NCI-H446 treated with DMSO at 0.1 percent for 48 hours (cell line): ENCODE measurements around the gene CHST3.
"Not testable (repeated sequence)": the region's sequence is repeated elsewhere in the genome, so short reads cannot be mapped to it uniquely, and the experiment has no call there.

Source experiments
- DNase-seq: peaks from one replicate; lab custom pipeline; 2025; lab: John Stamatoyannopoulos, UW

The CHST3 gene

DNA sequence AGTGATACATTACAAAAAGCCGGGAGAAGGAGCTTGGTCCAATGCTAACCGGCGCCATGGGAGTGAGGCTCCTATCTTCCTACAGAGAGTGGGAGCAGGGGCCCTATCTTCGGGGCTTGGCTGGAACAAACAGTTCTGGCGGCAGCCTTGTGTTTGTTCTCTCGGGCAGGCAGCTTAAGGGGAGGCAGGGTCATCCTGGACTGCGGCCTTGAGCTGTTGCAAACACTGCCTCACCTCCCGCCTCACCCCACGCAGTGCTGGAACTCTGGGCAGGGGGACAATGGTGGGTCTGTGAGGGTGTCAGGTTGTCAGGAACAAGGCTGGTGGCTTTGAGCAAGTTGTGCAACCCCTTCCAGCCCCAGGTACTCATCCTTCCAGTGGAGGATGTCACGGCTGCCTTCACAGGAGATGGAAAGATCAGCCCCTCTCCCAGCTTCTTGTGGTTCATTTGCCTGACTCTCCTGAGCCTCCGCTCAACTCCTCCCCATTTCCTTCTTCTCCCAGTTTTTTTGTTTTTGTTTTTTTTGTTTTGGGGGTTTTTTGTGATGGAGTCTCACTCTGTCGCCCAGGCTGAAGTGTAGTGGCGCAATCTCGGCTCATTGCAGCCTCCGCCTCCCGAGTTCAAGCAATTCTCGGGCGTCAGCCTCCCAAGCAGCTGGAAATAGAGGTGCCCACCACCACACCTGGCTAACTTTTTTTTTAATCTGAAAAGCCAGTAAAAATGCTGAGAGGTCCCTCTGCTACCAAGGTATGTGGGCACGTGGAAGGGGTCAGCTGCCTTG is 66.8 kb downstream of the CHST3 start:
- no peak for DNase-seq

DNA sequence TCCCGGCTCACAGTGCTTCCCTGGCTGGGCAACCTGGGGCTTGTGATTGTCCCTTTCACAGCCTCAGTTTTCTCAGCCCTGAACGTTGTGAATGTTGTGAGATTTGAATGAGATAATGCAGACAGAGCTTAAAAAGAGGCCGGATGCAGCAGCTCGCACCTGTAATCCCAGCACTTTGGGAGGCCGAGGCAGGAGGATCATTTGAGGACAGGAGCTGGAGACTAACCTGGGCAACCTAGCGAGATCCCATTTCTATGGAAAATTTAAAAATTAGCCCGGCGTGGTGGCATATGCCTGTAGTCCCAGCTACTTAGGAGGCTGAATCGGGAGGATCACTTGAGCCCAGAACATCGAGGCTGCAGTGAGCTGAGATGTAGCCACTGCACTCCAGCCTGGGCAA is 67.5 kb downstream of the CHST3 start:
- no peak for DNase-seq

DNA sequence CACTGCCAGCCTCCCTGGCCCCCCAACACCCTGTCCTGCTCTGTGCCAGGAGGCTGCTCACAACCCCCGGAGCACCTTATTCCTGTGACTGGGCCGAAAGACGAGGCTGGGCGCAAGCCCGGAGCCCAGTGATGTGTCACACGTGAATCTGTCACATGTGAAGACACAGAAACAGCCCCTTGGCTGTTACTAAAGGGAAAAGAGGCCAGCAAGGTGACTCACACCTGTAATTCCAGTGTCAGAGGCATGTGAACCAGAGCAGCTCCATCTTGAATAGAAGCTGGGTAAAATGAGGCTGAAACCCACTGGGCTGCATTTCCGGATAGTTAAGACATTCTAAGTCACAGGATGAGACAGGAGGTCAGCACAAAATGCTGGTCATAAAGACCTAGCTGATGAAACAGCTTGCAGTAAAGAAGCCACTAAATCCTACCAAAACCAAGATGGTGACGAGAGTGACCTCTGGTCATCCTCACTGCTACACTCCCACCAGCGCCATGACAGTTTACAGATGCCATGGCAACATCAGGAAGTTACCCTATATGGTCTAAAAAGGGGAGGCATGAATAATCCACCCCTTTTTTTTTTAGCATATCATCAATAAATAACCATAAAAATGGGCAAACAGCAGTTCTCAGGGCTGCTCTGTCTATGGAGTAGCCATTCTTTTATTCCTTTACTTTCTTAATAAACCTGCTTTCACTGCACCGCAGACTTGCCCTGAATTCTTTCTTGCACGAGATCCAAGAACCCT is 68.4 kb downstream of the CHST3 start:
- not testable (repeated sequence) for DNase-seq

DNA sequence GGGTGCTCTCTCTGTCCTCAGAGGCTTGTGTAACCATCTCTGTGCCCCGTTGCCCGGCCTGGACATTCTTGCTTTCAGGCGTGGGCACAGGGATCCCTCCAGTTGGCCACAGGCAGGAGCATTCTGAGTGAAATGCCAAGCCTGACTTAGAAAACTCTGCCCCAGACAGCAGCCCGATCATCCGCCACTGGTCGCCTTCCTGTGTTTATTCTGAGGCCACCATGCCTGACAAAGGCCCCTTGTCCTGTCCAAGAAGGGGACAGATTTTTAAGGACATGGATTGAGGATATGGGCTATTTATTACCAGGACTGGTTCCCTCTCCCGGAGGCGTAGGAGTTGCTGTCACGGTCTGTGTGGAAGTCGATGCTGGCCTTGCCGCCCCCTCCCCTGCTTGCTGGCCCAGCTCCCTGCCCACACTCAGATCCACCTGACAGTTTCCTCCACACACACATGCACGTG is 69.9 kb downstream of the CHST3 start:
- DNase-seq: no peak

DNA sequence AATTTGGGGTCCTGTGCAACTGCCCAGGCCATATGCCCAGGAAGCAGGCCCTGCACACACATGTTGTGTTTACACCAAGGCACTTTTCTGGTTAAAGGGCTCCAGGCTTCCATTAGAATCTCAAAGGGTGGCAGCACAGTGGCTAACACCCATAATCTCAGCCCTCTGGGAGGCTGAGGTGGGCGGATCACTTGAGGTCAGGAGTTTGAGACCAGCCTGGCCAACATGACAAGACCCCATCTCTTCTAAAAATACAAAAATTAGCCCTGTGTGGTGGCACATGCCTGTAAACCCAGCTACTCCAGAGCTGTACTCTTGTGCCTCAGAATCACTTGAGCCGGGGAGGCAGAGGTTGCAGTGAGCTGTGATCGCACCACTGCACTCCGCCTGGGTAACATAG is 70.6 kb downstream of the CHST3 start:
- no peak for DNase-seq

DNA sequence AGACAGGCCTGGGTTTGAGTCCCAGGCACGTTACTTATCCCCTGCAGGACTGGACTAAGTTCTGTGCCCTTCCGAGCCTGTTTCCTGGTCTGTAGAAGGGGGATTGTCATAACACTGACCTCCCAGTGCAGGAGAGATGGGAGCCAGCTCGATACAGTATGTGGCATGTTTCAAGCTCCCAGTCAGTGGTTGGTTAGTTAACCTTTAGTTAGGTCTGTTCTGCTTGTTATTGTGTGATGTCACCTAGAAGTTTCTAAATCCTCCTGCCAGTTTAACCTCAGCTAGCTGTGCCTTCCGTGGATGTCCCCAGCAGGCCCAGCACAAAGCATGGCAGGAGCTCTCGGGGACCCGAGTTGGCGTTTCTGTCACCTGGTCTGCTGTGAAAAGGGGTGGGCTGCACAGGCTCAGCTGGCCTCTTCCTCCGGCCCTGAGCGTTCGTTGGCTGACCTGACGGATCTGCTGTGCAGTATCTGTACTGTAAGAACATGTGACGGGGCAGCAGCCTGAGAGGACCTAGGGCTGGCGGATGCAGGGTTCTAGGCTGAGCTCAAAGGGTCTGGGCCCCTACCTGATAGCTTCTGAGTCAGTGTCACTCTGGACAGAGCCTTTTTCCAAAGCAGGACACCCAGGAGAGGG is 71.2 kb downstream of the CHST3 start:
- no peak for DNase-seq

DNA sequence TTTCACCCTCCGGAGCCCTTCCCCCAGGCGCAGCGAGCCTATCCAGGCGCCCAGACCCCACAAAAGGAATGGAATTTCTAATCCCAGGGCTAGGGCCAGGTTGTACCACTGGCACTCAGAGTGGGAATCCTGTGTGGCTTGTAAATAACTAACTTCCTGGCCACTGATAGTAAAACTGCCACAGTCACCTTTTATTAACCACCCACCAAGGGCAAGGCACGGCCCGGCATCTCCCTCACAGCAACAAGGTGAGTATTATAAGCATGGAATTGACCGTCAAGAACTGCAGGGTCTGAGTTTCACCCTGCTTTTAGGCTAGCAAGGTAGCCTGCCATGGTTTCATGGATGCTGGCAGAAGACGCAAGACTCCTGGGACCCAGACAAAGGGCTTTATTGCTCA is 73.1 kb downstream of the CHST3 start:
- no peak for DNase-seq

DNA sequence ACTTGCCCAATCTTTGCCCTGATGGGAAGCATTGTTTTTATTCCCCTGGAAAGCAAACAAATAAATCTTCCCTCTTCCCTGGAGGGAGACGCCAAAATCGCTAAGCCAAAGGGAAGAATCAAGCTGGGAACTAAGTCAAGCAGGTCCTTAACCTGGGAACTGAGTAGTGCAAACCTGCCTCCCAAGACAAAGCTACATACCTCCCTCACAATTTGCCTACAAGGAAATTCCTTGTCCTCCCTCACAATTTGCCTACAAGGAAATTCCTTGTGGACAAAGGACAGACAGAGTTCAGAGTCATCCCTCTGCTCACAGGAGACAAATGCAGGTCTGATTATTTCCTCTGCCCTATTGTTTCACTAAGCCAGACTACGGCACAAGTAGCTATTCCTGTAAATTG is 73.6 kb downstream of the CHST3 start:
- DNase-seq: no peak

DNA sequence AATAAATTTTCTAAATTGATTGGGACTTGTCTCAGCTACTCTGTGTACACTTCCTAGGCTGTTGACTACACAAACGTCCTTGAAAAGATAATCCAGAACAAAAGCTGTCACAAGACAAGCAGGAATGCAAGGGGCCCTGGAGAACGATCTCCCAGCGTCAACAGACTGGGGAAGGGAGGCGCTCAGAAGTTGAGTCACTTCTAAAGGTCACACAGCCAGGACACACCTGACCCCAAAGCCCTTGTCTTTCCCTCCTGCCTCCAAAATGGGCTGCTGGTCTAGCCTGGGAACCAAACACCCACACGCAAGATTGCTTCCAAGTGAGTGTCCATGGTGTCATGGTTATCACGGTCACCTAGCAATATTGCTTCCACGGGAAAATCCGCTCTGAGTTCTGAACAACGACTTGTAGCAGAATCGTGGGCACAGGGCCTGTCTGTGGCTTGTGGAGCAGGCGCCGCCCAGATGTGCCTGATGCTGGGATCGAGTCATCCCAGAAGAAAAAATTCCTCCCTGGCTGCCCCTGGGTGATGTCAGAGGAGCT is 74.3 kb downstream of the CHST3 start:
- DNase-seq: no peak

DNA sequence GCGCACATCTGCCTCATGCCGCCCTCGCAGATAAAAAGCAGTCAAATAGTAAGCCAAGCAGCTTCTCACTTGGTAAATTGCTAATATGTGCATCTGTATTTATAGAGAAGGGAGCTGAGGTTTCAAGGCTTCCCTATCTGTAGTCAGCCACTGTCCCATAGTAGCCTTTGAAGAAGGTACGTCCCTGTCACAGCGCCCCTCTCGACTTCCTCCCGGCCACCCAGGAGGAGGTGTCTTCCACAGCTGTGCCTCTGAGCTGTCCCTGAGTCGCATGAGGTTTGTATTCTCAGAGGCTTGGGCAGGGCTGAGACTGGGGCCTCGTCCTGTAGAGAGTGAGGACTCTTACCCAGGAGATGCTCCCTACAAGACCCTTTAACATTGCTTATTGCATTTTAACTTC is 75.2 kb downstream of the CHST3 start:
- no peak for DNase-seq

DNA sequence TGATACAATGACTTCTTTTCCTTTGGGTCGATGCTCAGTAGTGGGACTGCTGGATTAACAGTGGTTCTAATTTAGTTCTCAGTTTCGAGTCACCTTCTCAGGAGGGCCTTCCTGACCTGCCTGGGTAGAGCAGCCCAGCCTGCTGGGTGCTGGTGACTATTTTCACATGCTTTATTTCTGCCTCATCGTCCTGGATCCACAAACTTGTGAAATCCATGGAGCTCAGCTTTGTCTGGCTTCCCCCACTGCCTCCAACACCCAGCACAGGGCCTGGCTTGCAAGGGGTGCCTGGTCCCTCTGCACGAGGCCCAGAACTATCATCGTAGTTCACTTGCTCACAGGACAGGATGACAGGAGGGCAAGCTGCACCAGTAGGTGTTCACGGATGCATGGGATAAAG is 77.3 kb downstream of the CHST3 start:
- no peak for DNase-seq

DNA sequence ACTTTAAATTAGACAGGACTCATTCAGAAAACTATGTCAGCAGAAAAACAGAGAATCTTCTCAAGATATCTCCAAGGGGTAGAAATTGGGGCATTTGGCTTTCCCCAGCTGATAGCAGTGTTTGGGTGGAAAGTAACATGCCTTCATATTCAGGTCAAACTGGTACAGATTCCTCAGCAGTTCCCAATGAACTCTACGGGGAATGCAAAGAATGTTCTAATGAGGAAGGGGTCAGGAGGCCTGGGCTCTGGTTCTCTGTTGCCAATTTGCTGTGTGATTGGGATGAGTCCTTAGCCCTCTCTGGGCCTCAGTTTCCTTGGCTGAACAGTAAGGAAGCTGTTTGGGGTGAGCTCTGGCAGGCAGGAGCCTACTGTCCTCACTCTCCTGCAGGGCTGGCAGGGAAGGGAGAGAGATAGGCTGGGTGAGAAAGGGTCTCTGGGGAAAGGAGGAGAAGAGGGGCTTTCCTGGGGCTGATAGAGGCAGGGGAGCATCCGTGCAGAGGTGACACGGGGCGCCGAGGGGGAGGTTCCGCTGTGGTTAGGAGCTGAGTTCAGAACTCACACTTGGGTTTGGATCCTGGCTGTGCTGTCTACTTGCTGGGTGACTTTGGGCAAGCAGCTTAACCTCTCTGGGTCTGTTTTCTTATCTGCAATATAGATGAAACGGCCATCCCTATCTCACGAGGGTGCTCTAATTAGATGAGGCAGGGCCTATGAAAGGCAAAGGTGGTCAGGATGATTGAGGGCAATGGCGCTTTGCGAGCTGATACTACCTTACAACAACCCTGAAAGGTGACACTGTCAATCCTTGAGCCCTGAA is 79.0 kb downstream of the CHST3 start:
- no peak for DNase-seq

DNA sequence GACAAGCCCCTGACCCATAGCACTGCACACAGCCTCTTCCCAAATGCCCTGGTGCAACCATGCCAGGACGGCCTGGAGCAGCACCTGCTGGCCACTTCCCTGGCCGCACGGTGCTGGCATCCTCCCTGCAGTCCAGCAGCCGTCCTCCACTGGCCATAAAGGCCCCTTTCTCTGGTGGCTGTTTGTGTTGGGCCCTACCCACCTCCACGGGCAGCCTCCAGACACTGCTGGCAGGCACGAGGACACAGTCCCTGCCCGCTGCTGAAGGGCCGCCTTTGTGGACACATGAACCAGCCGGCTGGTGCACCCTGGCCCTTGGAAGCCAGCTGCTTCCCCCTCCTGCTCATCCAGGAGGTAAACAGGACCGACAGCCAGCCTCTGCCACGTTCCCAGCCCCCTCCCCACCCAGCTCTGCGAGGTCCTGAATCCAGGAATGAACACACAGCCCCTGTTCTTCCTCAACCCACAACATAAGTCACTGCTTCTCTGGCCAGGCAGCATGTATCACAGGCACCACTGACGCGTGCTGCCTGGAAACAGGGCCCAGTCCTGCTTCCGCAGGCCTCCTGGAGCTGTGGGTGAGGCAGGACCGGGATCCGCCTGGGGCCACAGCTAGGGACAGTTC is 80.3 kb downstream of the CHST3 start:
- DNase-seq: no peak

DNA sequence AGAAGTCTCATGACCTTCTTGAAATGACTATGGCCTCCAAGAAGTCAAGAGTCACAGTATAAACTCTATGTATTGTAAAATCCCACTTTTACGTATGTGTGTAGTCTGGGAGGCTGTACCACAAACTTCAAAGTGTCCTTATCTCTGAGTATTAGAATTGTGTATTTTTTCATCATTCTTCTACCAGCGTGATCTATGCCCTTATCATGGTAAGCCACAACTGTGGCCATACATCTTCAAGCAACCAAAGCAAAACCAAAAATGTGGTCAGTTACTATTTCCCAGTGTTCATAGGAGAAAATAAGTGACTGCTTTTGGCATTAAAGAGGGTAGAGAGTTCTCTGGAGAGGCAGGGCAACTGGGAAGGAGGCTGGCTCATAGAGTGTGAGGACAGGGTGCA is 81.4 kb downstream of the CHST3 start:
- DNase-seq: no peak

DNA sequence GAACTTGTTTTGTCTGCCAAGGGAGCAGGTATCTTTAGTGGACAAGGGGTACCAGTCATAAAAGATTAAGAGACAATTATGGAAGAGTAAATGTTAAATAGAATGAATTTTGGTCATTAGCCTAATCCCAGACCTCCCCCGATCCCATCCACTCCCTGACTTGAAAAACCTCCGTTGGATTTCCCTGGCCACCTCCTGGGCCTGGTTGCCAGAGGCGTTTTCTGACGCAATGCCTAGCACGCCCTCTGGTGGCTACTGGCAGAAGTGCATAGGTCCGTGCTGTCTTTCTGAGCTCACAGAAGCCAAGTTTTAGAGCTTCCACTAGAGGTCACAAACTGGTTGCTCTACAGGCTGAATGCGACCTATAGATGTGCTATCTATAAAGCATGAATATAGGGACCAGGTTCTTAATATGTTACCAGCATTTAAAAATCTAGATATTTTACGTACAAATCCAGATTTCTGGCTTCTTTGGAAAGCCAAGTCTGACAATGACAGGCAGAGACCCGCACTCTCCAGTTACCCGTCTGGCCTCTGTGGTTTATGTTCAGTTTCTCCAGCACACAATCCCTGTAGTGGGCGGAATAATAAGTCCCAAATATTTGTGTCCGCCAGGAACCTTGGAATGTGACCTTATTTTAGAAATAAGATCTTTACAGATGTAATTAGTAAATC is 84.4 kb downstream of the CHST3 start:
- DNase-seq: peak; percentile 73

DNA sequence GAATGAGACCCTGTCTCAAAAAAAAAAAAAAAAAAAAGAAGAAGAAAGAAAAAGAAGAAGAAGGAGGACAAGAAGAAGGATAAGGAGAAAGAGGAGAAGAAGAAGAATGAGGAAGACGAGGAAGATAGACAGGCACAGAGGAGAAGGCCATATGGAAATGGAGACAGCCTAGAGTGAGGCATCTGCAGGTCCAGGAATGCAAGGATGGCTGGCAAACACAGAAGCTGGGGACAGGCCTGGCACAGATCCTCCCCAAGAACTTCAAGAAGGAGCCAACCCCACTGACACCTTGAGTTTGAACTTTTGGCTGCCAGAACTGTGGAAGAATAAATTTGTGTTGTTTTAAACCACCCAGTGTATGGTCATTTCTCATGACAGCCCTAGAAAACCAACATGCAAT is 85.3 kb downstream of the CHST3 start:
- DNase-seq: no peak

DNA sequence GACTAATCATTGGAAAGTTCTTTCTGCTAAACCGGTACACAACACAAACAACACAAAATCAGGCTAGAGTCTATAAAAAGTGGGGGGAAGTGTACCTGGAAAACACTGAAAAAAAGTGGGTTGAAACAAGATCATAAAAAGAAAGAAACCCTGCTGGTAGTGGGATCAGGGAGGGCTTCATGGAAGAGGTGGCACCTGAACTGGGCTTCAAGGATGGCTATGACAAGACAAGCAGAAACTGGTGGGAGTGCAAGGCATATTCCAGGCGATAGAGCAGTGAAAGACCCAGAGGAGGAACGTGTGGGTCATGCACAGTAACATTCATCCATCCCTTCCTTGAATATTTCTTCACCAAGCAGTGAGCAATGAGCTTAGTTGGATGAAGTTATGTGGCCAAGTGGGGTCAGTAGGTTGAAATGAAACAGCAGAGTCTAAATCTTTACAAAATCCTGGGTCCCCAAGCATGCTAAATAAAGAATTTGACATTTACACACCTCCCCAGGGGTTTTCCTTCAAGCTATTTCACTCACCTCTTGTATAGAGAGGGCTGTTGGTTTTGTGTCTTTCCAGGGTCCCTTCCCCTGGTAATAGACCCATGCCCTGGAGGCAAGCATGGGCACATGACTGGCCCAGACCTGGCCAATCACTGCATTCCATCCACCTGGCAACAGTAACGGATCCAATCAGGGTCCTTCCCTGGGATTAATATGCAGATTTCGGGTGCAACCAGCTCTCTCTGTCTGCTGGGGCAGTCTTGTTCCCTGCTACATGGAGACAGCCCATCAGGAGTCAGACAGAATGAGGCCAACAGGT is 86.0 kb downstream of the CHST3 start:
- DNase-seq: no peak

DNA sequence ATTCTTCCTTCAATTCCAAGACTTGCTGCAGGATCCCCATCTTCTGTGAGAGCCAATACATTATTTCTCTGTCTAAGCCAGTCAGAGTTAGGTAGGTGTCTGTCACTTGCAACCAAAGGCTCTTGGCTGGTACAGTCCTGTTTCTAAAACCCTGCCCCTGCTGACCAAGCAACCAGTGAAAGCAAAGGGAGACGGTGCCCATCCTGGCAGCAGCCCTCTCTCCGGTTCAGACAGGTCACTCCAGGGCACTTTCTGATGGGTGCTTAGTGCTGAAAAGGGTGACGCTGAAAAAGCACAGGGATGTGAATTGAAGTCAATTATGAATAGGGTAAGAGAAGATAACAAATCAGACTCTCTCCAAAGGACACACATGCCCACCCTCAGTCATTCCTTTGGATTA is 86.7 kb downstream of the CHST3 start:
- DNase-seq: no peak

DNA sequence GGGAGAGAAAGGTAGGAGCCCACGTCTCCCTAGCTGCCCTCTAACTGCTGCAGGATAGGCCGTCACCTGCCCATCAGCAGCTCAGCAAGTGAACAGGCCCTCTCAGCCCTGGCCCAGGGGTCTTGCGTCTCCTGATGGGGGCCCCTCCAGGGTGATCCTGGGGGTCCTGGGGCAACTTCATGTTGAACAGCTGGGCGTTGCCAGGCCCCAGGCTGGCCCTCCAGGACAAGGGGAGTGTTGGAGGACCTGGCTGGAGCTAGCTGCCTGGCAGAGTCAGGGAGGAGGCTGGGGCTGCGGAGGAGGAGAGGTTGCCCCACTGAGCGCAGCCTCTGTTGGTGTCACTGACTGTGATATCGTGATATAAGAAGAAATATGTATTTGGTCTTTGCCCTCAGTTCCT is 89.5 kb downstream of the CHST3 start:
- no peak for DNase-seq

DNA sequence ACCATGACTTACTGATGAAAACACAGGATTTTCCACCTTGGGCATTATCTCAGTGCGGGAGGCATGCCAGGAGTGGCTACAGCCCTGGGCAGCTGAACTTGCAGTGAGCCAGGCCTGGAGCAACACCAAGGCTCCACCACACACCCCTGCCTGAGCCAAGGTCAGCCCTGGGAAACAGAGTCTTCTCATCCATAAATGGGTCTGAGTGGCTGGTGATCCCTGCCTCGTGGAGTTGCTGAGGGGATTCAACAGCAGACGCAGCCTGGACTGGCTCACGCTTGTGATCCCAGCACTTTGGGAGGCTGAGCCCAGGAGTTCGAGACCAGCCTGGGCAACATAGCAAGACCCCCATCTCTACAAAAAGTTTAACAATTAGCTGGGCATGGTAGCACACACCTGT is 91.9 kb downstream of the CHST3 start:
- no peak for DNase-seq
